ENCODE results near the gene CAMSAP2. TPM values are rescaled to one million over a fixed set of nuclear protein-coding genes. Genes with fewer than 3 reads are reported as not detected.

CAMSAP2 gene
- total and polyA plus RNA-seq, 8 donors, result 2.7 to 10.3 (median 4.4) TPM

- no peak for TF ChIP-seq CTCF (IDR thresholded peaks at IDR 0.05)
- Histone ChIP-seq H3K4me1 (peaks cover 0 to 5% (median 0%) of the 10 kb centered on the region in 3 donors), H3K27ac (no peak overlapping the region), H3K9me3 (no peaks in the 10 kb centered on the region), H3K27me3 (no peaks in the 10 kb centered on the region), H3K4me3 (no peak overlapping the region), H3K36me3 (no peaks in the 10 kb centered on the region)
- FAIRE-seq (no peak), ATAC-seq (no peak), DNase-seq (no peak)
- WGBS, 2 donors, result 91 to 93% methylated on average over 3 of the region's 3 CpGs
- intact Hi-C loops (cut with DNase I), result no loop called here
Observed at GRCh38 chr1:200755456-200755855, 16.8 kb downstream of the CAMSAP2 start.

- no peak for ATAC-seq
- no peak overlapping the region for H3K27ac ChIP-seq
- FAIRE-seq, result peak; percentile 43
Observed at GRCh38 chr1:200762089-200762488, 23.4 kb downstream of the CAMSAP2 start.

GRCh38 chr1:200767321-200767720 is 28.6 kb downstream of the CAMSAP2 start:
- FAIRE-seq (no peak), DNase-seq (no peak), ATAC-seq (no peak)
- Histone ChIP-seq H3K27me3 (no peaks in the 10 kb centered on the region), H3K9me3 (no peaks in the 10 kb centered on the region), H3K4me3 (no peak overlapping the region), H3K4me1 (no peaks in the 10 kb centered on the region), H3K36me3 (peaks cover 0 to 7% (median 0%) of the 10 kb centered on the region in 3 donors), H3K27ac (no peak overlapping the region)
- no peak for TF ChIP-seq CTCF (IDR thresholded peaks at IDR 0.05)
- intact Hi-C loops (cut with DNase I), result no loop called here

More at GRCh38 chr1:200762089-200762488, 23.4 kb downstream of the CAMSAP2 start:
- Histone ChIP-seq H3K27me3 (no peaks in the 10 kb centered on the region), H3K9me3 (no peaks in the 10 kb centered on the region), H3K4me3 (no peak overlapping the region), H3K4me1 (peaks cover 0 to 5% (median 0%) of the 10 kb centered on the region in 3 donors), H3K36me3 (peaks cover 0 to 7% (median 0%) of the 10 kb centered on the region in 3 donors)
- no peak for DNase-seq
- intact Hi-C loops (cut with DNase I), result no loop called here
- TF ChIP-seq CTCF (IDR thresholded peaks at IDR 0.05), result no peak

- DNase-seq, result no peak
- intact Hi-C loops (cut with DNase I), result no loop called here
- no peaks in the 10 kb centered on the region for H3K4me1 ChIP-seq
- H3K4me3 ChIP-seq, result no peak overlapping the region
- no peak for ATAC-seq
- no peak for FAIRE-seq
- no peaks in the 10 kb centered on the region for H3K9me3 ChIP-seq
- H3K27ac ChIP-seq, result no peak overlapping the region
- WGBS, 2 donors, result 93 to 95% methylated on average over 5 of the region's 5 CpGs
- H3K36me3 ChIP-seq, result no peaks in the 10 kb centered on the region
- TF ChIP-seq CTCF (IDR thresholded peaks at IDR 0.05), result no peak
- H3K27me3 ChIP-seq, result no peaks in the 10 kb centered on the region
Observed at GRCh38 chr1:200771625-200772555, 33.2 kb downstream of the CAMSAP2 start.

GRCh38 chr1:200774311-200774710 is 35.6 kb downstream of the CAMSAP2 start:
- DNase-seq (no peak), ATAC-seq (no peak), FAIRE-seq (no peak)
- Histone ChIP-seq H3K27me3 (no peaks in the 10 kb centered on the region), H3K27ac (no peak overlapping the region), H3K36me3 (no peaks in the 10 kb centered on the region), H3K4me3 (no peak overlapping the region), H3K4me1 (no peaks in the 10 kb centered on the region), H3K9me3 (no peaks in the 10 kb centered on the region)
- TF ChIP-seq CTCF (IDR thresholded peaks at IDR 0.05), result no peak
- 71 to 73% methylated on average over 2 of the region's 2 CpGs for WGBS, 2 donors
- intact Hi-C loops (cut with DNase I), result no loop called here

Data from pancreas (tissue), 10 donors.